AG08395 (cell line): Measurements from ENCODE around the gene DHX58.
"Not testable (repeated sequence)": the region's sequence is repeated elsewhere in the genome, so short reads cannot be mapped to it uniquely, and the experiment has no call there.

ENCODE experiments used
- DNase-seq: peaks from one replicate; pipeline ENCODE4 v3.0.0; 2012; ENCODE audit warnings: mixed read lengths, low spot score

The DHX58 gene

GRCh38 chr17:42112552-42113176, at the start of gene DHX58:
Gene DHX58 (minus strand): TSS chr17:42112714. CDS start chr17:42111892, 822 bp downstream.
- DNase-seq, result peak; percentile 94

- no peak for DNase-seq
Observed at GRCh38 chr17:42160531-42160910, 48.0 kb upstream of the DHX58 start.

GRCh38 chr17:42159796-42160530, 47.4 kb upstream of the DHX58 start:
- DNase-seq, result no peak

DNA sequence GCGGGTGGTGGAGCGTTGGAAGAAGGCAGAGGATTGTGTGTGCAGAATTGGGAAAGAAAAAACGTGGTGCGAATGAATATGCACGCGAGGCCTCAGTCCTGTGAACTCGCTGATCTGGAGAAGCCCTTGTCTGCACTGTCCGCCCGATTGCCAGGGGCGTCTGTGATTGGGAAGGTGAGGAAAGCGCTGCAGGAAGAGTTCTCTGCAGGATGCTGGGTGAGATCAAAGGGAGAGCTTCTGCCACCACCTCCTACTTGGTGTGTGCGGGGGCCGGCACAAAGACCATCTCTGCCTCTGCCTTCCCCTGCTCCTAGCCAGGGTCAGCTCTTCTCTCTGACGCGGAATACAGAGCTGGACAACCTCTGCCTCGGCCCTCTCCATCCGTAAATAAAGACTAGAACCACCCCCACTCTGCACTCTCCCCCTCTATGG, 43.1 kb upstream of the DHX58 start:
- no peak for DNase-seq

GRCh38 chr17:42153919-42154742, 41.6 kb upstream of the DHX58 start:
- no peak for DNase-seq

- DNase-seq, result no peak
Observed at GRCh38 chr17:42146911-42147607, 34.5 kb upstream of the DHX58 start.

- DNase-seq, result not testable (repeated sequence)
Observed at GRCh38 chr17:42143138-42143537, 30.6 kb upstream of the DHX58 start.

GRCh38 chr17:42142371-42142896, 29.9 kb upstream of the DHX58 start:
- DNase-seq, result peak; percentile 82

DNA sequence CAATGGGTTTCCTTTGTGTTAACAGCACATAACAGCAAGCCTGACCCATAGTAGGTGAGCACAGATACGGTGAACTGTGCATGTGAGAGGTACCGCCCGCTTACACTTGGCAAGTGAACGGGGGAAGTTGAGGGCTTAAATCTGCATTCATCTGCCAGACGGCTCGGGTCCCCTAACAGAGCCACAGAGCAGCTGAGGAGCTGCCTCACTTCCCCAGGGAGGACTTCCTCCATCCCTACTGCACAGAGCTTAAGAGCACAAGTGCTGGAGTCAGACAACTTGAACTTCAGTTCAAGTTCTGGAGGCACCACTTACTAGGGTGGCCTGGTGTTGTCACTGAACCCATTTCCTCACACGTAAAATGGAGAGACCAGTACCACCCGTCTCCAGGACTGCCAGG, 28.9 kb upstream of the DHX58 start:
- no peak for DNase-seq

DNA sequence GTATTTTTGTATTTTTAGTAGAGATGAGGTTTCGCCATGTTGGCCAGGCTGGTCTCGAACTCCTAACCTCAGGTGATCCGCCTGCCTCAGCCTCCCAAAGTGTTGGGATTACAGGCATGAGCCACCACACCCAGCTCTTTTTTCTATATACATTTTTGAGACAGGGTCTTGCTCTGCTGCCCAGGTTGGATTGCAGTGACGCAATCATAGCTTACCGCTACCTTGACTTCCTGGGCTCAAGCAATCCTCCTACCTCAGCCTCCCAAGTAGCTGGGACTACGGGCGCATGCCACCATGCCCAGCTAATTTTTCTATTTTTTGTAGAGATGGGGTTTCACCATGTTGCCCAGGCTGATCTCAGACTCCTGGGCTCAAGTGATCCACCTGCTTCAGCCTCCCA, 28.2 kb upstream of the DHX58 start:
- not testable (repeated sequence) for DNase-seq

- DNase-seq, result no peak
Observed at GRCh38 chr17:42138749-42139492, 26.4 kb upstream of the DHX58 start.

DNA sequence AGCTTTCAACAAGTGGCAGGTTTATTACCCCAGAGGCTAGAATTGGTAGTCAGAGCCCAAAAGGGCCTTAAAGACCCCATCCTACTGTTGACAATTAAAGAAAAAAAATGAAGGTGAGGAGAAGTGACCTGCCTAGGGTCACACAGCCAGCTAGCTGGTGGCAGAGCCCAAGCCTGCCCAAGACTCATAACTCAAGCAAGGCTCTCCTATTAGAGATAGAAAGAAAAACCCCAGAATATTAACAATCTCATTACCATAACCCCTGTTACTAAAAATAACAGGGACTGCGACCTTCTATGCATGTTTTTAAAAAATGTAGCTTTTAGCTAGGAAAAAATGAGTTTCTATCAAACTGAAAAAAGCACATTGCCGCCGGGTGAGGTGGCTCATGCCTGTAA, 24.1 kb upstream of the DHX58 start:
- no peak for DNase-seq

DNA sequence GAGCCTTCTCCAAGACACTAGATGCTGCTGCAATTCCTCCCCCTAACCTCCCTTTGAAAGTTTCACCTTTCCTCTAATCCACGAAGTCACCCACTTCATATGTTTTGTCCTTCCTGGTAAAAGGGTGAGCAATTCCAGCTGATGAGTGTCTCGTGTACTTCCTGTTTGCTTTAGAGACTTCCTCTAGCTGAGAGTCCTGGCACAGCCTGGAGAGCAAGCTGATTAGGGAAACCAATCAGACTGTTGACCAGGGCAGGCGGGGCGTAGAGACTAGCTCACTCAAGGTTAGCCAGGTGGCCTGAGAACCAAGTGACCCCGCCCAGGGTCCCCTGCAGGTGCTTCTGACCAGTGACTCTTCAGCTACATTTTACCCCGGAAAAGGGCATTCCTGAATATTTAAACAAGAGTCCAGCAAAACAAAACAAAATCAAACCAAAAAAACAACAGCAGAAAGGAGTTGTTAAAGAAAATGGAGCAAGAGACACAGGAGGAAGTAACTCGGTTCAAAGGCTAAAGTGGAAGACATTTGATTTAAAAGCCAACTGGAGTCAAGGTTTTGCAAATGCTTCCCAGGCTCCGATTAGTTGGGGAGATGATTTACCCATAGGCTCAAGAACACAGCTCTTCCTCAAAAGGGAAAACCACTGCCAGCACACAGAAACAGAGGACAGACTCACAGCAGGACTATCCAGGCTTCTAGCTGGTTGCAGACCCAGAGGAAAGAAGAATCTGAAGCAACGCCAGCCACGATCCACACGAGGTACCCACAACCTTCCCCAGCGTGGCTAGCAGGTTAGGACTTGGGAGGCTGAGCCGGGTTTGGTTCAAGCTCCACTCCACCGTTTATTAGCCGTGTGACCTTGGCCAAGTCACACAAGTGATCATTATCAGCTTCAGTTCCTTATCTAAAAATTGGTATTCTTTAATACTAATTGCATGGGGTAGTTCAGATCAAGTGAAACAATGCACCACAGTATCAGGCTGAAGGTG, 23.4 kb upstream of the DHX58 start:
- peak; percentile 48 for DNase-seq

DNA sequence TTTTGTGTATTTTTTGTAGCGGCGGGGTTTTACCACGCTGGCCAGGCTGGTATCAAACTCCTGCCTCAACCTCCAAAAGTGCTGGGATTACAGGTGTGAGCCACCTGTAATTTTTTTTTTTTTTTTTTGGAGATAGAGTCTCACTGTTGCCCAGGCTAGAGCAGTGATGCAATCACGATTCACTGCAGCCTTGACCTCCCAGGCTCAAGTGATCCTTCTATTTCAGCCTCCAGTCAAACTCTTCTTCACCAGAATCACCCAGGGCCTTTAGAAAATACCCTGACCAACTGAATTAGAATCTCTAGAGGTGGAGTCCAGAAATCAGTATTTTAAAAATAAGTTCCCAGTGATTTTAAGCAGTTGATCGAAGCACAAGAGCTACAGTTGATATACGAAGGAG, 22.6 kb upstream of the DHX58 start:
- no peak for DNase-seq

GRCh38 chr17:42133461-42134041, 21.0 kb upstream of the DHX58 start:
- DNase-seq, result no peak

- DNase-seq, result peak; percentile 97
Observed at GRCh38 chr17:42132941-42133340, 20.4 kb upstream of the DHX58 start.

- no peak for DNase-seq
Observed at GRCh38 chr17:42131981-42132432, 19.5 kb upstream of the DHX58 start.

GRCh38 chr17:42131232-42131631, 18.7 kb upstream of the DHX58 start:
- no peak for DNase-seq

DNA sequence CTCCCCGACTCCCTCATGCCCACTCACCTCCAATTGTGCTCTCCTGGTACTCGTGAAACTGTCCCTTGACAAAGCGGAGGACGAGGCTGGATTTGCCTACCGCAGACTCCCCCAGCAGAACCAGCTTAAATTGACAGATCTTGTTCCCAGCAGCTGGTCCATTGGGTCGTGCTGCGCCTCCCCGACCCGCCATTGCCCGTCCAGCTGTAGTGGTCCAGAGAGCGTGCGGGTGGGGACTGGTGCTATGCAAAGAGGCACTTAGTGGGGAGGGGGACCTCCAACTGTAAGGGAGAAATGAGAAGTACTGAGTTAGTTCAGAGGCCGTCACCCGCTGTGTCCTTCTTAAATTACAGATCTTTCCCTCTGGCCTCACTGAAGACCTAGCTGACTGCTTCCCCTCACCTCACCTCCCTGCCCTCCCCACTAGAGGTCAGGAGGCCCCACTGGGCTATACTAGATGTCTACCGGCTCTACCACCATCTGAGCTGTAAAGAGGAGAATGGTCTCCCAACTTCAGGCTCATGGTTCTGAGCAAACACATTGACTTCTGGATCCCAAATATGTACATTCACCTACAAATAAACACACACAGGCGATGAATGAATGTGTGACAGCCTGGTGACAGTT, 17.9 kb upstream of the DHX58 start:
- DNase-seq, result no peak
